ENCODE measurements around the gene ST6GALNAC5. TPM values are rescaled to one million over a fixed set of nuclear protein-coding genes. Genes with fewer than 3 reads are reported as not detected.
A peak's percentile ranks its signal among the peaks of the same experiment; 100 is the strongest.

ST6GALNAC5 gene
- polyA plus RNA-seq, 1 experiment = 3.0 TPM

DNA sequence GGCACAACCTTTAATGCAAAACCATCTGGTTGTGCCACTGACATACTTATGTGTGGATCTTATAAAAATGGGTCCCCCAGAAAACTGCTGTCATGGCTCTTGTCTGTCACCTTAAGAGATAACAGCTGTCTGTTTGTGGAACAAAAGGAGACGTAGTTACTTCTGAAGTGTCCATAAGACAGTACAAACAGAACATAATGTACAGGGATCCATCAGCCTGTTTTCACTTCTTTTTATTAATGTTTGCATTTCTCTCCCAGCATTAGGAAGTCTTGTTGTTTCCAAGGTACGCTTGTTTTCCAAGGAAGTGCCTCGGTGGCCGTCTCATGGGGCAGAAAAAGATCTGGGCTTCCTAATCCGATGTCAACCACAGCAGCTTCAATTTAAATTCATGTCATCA is 11.2 kb upstream of the ST6GALNAC5 start:
- ChIA-PET POLR2A (no interaction called here), CTCF (interaction anchor here (0.9 kb wide), 1 partner anchor 23 kb away, joined by 4 read pairs; no protein-coding TSS in a partner anchor)
- Histone ChIP-seq H3K4me3 (ENCODE audit: low read depth, low read length) (no peak overlapping the region), H3K27me3 (ENCODE audit: control insufficient read depth, insufficient read depth, low read length) (no peaks in the 10 kb centered on the region; the same call in none of the 2 replicates), H3K36me3 (ENCODE audit: control insufficient read depth, insufficient read depth, low read length) (no peaks in the 10 kb centered on the region)
- no peak for DNase-seq (ENCODE audit: low read depth)
- TF ChIP-seq, protein P1, sequence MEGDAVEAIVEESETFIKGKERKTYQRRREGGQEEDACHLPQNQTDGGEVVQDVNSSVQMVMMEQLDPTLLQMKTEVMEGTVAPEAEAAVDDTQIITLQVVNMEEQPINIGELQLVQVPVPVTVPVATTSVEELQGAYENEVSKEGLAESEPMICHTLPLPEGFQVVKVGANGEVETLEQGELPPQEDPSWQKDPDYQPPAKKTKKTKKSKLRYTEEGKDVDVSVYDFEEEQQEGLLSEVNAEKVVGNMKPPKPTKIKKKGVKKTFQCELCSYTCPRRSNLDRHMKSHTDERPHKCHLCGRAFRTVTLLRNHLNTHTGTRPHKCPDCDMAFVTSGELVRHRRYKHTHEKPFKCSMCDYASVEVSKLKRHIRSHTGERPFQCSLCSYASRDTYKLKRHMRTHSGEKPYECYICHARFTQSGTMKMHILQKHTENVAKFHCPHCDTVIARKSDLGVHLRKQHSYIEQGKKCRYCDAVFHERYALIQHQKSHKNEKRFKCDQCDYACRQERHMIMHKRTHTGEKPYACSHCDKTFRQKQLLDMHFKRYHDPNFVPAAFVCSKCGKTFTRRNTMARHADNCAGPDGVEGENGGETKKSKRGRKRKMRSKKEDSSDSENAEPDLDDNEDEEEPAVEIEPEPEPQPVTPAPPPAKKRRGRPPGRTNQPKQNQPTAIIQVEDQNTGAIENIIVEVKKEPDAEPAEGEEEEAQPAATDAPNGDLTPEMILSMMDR (IDR thresholded peaks at IDR 0.05; ENCODE audit: insufficient read depth, low read depth, low read length) = no peak

DNA sequence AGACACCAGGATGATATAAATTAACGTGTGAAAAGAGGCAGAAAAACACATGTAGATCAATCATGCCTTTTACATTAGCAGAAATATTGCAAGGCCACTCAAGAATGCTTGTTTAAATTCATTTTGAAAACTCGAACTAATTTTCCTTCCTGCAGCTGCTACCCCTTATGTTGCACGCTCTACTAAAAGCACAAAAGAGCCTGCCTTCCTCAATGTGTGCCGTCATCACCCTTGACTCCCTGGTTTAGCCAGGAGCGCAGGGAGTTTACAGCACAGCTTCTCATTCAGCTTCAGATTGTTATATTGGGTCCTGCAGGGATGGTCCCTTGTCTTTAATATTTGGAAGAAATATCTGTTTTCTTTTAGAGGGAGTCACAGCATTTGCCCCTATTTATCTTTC is 10.1 kb upstream of the ST6GALNAC5 start:
- CTCF ChIA-PET = interaction anchor here (1.4 kb wide), 1 partner anchor 17 kb away, joined by 3 read pairs; no protein-coding TSS in a partner anchor
- TF ChIP-seq, protein P1 (IDR thresholded peaks at IDR 0.05; ENCODE audit: insufficient read depth, low read depth, low read length) = no peak

DNA sequence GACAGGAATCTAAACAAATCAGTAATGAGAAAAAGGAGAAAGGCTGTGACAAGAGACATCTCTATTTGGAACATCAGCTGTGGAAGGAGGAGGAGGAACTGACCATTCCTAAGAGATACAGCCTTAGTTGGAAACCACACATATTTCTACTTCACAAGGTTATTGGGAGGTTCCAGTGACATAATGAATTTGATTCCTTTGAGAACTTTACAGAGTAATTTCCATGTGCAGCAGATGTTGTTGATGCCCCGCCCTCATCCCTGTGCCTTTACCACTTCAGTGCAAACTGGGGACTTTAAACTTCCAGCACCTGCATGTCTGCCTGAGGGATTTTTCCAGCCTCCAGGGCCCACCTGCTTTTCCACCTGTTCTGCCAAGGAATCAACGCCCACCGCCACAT is 9.3 kb upstream of the ST6GALNAC5 start:
- ChIA-PET POLR2A (no interaction called here), CTCF (interaction anchor here (1.4 kb wide), 1 partner anchor 17 kb away, joined by 3 read pairs; no protein-coding TSS in a partner anchor)
- H3K4me3 ChIP-seq (ENCODE audit: low read depth, low read length) = no peak overlapping the region
- no peaks in the 10 kb centered on the region; the same call in none of the 2 replicates for H3K27me3 ChIP-seq (ENCODE audit: control insufficient read depth, insufficient read depth, low read length)
- no peak for DNase-seq (ENCODE audit: low read depth)
- TF ChIP-seq, protein P1 (IDR thresholded peaks at IDR 0.05; ENCODE audit: insufficient read depth, low read depth, low read length) = no peak
- H3K36me3 ChIP-seq (ENCODE audit: control insufficient read depth, insufficient read depth, low read length) = no peaks in the 10 kb centered on the region

More for the DNA sequence above, 10.1 kb upstream of the ST6GALNAC5 start:
- H3K4me3 ChIP-seq (ENCODE audit: low read depth, low read length) = no peak overlapping the region
- POLR2A ChIA-PET = no interaction called here
- H3K36me3 ChIP-seq (ENCODE audit: control insufficient read depth, insufficient read depth, low read length) = no peaks in the 10 kb centered on the region
- no peaks in the 10 kb centered on the region; the same call in none of the 2 replicates for H3K27me3 ChIP-seq (ENCODE audit: control insufficient read depth, insufficient read depth, low read length)
- DNase-seq (ENCODE audit: low read depth) = no peak

DNA sequence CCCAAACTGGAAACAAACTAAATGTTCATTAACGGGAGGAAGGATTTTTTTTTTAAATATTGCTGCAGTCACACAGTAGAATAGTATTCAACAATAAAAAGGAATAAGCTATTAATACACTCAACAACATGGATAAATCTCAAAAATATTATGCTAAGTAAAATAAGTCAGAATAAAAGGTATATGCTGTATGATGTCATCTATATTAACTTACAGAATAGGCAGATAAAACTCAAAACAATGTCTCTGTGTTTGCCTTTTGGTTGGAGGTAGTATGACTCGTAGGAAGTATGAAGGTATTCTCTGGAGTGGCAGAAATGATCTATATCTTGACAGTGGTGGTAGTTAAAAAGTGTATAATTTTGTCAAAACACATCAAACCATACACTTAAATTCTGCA is 6.1 kb upstream of the ST6GALNAC5 start:
- ChIA-PET POLR2A (no interaction called here), CTCF (no interaction called here)
- DNase-seq (ENCODE audit: low read depth) = no peak
- Histone ChIP-seq H3K27me3 (ENCODE audit: control insufficient read depth, insufficient read depth, low read length) (no peaks in the 10 kb centered on the region; the same call in none of the 2 replicates), H3K36me3 (ENCODE audit: control insufficient read depth, insufficient read depth, low read length) (no peaks in the 10 kb centered on the region), H3K4me3 (ENCODE audit: low read depth, low read length) (no peak overlapping the region)
- TF ChIP-seq, protein P1 (IDR thresholded peaks at IDR 0.05; ENCODE audit: insufficient read depth, low read depth, low read length) = no peak

DNA sequence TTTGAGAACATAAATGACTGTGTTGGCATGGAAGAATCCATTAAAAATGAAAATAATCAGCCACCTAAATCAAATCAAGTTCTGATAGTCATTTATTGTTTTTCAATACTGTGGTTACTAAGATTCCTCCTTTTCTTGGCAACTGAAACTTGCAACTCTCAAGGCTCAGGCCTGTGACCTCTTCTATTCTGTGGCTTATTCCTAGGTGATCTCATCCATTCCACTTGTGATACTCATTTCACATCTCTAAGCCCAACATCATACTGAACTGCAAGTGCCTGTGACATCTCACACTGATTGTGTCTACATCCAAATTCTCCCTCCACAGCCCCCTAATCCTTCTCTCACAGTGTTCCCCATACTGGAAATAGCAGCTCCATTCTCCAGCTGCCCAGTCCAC is 4.8 kb upstream of the ST6GALNAC5 start:
- H3K36me3 ChIP-seq (ENCODE audit: control insufficient read depth, insufficient read depth, low read length) = no peaks in the 10 kb centered on the region
- CTCF ChIA-PET = interaction anchor here (0.6 kb wide), 1 partner anchor 10 kb away, joined by 3 read pairs; no protein-coding TSS in a partner anchor
- no peak overlapping the region for H3K4me3 ChIP-seq (ENCODE audit: low read depth, low read length)
- no peaks in the 10 kb centered on the region; the same call in none of the 2 replicates for H3K27me3 ChIP-seq (ENCODE audit: control insufficient read depth, insufficient read depth, low read length)
- TF ChIP-seq, protein P1 (IDR thresholded peaks at IDR 0.05; ENCODE audit: insufficient read depth, low read depth, low read length) = no peak
- POLR2A ChIA-PET = no interaction called here
- peak; percentile 51 for DNase-seq (ENCODE audit: low read depth)
